K562 (cell line): ENCODE measurements around the gene AP3S1. TPM values are rescaled to one million over a fixed set of nuclear protein-coding genes. Genes with fewer than 3 reads are reported as not detected.

ENCODE experiments used
- BCOR ChIP-seq: fragments of 450-650 bp; IDR thresholded peaks from 2 replicates; pipeline ENCODE4 v1.6.1; 2016
- BRF1 ChIP-seq: IDR thresholded peaks from 3 replicates; pipeline ENCODE4 v1.6.1; 2011; ENCODE audit warnings: borderline replicate concordance, mild to moderate bottlenecking; ENCODE audit not compliant: insufficient read length; ENCODE audit errors: extremely low read depth
- JUN ChIP-seq, 2 experiments: sonication (generic) in 1 of 2; formaldehyde crosslinking in 1 of 2; IDR thresholded peaks; 2 replicates each; pipeline versions ENCODE4 v1.6.1 to v1.8.0; 2012 to 2022; ENCODE audit warnings: borderline replicate concordance in 2 of 2, mild to moderate bottlenecking in 2 of 2, improper control_type of control experiment in 1 of 2, low read depth in 1 of 2, low read length in 1 of 2, missing genetic modification reagents in 1 of 2
- MNT ChIP-seq, 2 experiments: fragments of 450-650 bp; conservative IDR thresholded peaks; 2 replicates each; pipeline ENCODE4 v1.6.1; 2017; ENCODE audit warnings: mild to moderate bottlenecking in 2 of 2, moderate library complexity in 2 of 2
- SRSF7 ChIP-seq: fragments of 200-400 bp; formaldehyde crosslinking; optimal IDR thresholded peaks from 2 replicates; pipeline ENCODE3; 2017; ENCODE audit warnings: mild to moderate bottlenecking, low read depth, low read length
- STAG1 ChIP-seq: sonication (generic); formaldehyde crosslinking; IDR thresholded peaks from 2 replicates; pipeline ENCODE4 v1.5.0; 2020; ENCODE audit warnings: missing genetic modification reagents, borderline replicate concordance
- TARDBP ChIP-seq: fragments of 450-650 bp; IDR thresholded peaks from 2 replicates; pipeline ENCODE4 v1.6.1; 2016
- TCF3 ChIP-seq: sonication (generic); formaldehyde crosslinking; IDR thresholded peaks from 2 replicates; pipeline ENCODE4 v1.4.0; 2020; ENCODE audit warnings: mild to moderate bottlenecking, missing genetic modification reagents
- XRCC4 ChIP-seq: IDR thresholded peaks from one replicate; pipeline ENCODE4 v1.6.1; 2011; ENCODE audit not compliant: insufficient read depth, insufficient read length; ENCODE audit errors: extremely low read depth
- ZBTB7A ChIP-seq: IDR thresholded peaks from 2 replicates; pipeline ENCODE4 v1.6.1; 2011; ENCODE audit warnings: low read depth, mild to moderate bottlenecking, low read length, moderate library complexity, borderline replicate concordance; ENCODE audit not compliant: control insufficient read depth
- ZNF121 ChIP-seq: sonication (generic); formaldehyde crosslinking; conservative IDR thresholded peaks from 2 replicates; pipeline ENCODE4 v1.8.0; 2022; ENCODE audit warnings: missing genetic modification reagents
- ZNF212 ChIP-seq: fragments of 450-650 bp; formaldehyde crosslinking; IDR thresholded peaks from 2 replicates; pipeline ENCODE4 v1.4.0; 2020; ENCODE audit warnings: mild to moderate bottlenecking
- ZNF232 ChIP-seq: sonication (generic); formaldehyde crosslinking; IDR thresholded peaks from 2 replicates; pipeline ENCODE4 v1.8.0; 2022; ENCODE audit warnings: mild to moderate bottlenecking, missing genetic modification reagents
- ZNF445 ChIP-seq: fragments of 250-450 bp; sonication (Bioruptor Pico); IDR thresholded peaks from 2 replicates; pipeline ENCODE4 v1.4.0; 2020; ENCODE audit warnings: low read depth, mild to moderate bottlenecking, moderate library complexity
- ZSCAN29 ChIP-seq: fragments of 450-650 bp; IDR thresholded peaks from 2 replicates; pipeline ENCODE4 v1.6.1; 2017
- polyA plus RNA-seq, 8 experiments: library from polyadenylated mRNA; depleted of rRNA in 4 of 8; stranded (reverse) in 5 of 8; unstranded in 3 of 8; fragments of >200 nt; fragmentation: Nextera tagmentation in 2 of 8; fragmentation: Illumina TruSeq in 1 of 8; extraction: Ambion mirVana in 2 of 8; extraction: Trizol in 1 of 8; gene quantifications; 2 replicates each; pipeline versions ENCODE4 v1.2.1 to v1.2.3, GENCODE V29; 2011 to 2014; ENCODE audit warnings: inconsistent platforms in 1 of 8, missing spikeins in 1 of 8
- total RNA-seq, 7 experiments: library from RNA; depleted of rRNA in 6 of 7; stranded (reverse); fragments of >200 nt in 6 of 7; fragmentation: Illumina TruSeq in 2 of 7; extraction: Trizol in 2 of 7; gene quantifications; 2 replicates each; pipeline versions ENCODE4 v1.2.1 to v1.2.3, GENCODE V29; 2011 to 2021; ENCODE audit warnings: low replicate concordance in 1 of 7
- TF ChIP-seq, protein P1 (sequence below): fragments of 450-650 bp; IDR thresholded peaks from 2 replicates; pipeline ENCODE4 v1.6.1; 2016; ENCODE audit warnings: antibody characterized with exemption
- TF ChIP-seq, protein P2 (sequence below), 2 experiments: fragments of 450-650 bp; IDR thresholded peaks; 2 replicates each; pipeline ENCODE4 v1.6.1; 2016; ENCODE audit warnings: mild to moderate bottlenecking in 2 of 2, borderline replicate concordance in 1 of 2, low read depth in 1 of 2, moderate library complexity in 1 of 2

The AP3S1 gene
- total and polyA plus RNA-seq, 9 of the 15 experiments (the other 6 are each of a cell fraction or from before 2014, with no cell fraction given) = 46.1 to 106 (median 67.3) TPM

DNA sequence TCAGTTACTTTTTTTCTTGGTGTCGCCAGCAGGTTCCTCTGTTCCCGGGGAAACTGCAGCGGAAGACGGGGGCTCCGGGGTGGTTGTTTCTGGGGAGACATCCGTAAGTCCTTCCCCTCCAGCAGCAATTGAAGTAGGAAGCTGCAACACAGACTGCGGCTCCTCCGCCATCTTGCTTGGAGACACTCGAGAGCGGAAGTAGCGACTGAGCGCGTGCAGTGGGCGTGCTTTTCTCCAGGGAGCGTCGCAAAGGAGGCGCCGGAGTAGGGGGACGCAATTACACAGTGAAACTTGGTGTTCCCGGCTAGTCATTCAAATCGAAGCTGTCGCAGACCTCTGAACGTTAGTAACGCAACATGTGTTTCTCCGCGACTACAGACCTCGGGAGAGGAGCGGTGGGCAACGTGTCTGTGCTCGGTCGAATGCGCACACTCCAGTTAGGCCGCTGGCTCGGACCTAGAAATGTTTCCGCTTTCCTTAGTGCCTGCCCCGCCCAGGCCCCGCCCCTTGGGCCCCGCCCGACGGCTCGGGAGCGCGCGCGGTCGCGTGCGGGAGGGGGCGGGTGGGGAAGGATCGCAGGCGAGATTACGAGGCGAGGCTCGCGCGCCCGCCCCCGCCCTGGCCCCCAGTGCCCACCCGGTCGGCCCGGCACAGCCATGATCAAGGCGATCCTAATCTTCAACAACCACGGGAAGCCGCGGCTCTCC is at the start of gene AP3S1, which contains the start of gene ATG12 (continued):
- TF ChIP-seq, protein P1, sequence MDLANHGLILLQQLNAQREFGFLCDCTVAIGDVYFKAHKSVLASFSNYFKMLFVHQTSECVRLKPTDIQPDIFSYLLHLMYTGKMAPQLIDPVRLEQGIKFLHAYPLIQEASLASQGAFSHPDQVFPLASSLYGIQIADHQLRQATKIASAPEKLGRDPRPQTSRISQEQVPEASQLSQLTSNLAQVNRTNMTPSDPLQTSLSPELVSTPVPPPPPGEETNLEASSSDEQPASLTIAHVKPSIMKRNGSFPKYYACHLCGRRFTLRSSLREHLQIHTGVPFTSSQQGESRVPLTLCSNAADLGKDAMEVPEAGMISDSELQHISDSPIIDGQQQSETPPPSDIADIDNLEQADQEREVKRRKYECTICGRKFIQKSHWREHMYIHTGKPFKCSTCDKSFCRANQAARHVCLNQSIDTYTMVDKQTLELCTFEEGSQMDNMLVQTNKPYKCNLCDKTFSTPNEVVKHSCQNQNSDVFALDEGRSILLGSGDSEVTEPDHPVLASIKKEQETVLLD = no peak
- TF ChIP-seq ZNF445 (CRISPR knock-in tag) = no peak
- peak; percentile 25; the same call in 1 of the 2 replicates for TF ChIP-seq BCOR
- peak; percentile 11; the same call in 1 of the 2 replicates for TF ChIP-seq TCF3
- TF ChIP-seq TARDBP = no peak
- TF ChIP-seq SRSF7 = no peak
- peak; percentile 97 to 98 for TF ChIP-seq MNT (conservative IDR thresholded peaks at IDR 0.05)
- no peak; the same call in 1 of the 2 replicates for TF ChIP-seq ZBTB7A
- TF ChIP-seq JUN (IDR thresholded peaks at IDR 0.05; ENCODE audit: borderline replicate concordance, low read depth, low read length) = no peak
- no peak for TF ChIP-seq JUN (CRISPR knock-in tag; IDR thresholded peaks at IDR 0.05; ENCODE audit: borderline replicate concordance)
- TF ChIP-seq XRCC4 = no peak
- no peak for TF ChIP-seq ZSCAN29
- TF ChIP-seq STAG1 (CRISPR knock-in tag) = no peak
- TF ChIP-seq ZNF212 = no peak
- no peak for TF ChIP-seq ZNF121
- TF ChIP-seq ZNF232 (CRISPR knock-in tag) = 0 out of 2 replicates have a peak, but pooled peaks have one; percentile 43
- TF ChIP-seq, protein P2, sequence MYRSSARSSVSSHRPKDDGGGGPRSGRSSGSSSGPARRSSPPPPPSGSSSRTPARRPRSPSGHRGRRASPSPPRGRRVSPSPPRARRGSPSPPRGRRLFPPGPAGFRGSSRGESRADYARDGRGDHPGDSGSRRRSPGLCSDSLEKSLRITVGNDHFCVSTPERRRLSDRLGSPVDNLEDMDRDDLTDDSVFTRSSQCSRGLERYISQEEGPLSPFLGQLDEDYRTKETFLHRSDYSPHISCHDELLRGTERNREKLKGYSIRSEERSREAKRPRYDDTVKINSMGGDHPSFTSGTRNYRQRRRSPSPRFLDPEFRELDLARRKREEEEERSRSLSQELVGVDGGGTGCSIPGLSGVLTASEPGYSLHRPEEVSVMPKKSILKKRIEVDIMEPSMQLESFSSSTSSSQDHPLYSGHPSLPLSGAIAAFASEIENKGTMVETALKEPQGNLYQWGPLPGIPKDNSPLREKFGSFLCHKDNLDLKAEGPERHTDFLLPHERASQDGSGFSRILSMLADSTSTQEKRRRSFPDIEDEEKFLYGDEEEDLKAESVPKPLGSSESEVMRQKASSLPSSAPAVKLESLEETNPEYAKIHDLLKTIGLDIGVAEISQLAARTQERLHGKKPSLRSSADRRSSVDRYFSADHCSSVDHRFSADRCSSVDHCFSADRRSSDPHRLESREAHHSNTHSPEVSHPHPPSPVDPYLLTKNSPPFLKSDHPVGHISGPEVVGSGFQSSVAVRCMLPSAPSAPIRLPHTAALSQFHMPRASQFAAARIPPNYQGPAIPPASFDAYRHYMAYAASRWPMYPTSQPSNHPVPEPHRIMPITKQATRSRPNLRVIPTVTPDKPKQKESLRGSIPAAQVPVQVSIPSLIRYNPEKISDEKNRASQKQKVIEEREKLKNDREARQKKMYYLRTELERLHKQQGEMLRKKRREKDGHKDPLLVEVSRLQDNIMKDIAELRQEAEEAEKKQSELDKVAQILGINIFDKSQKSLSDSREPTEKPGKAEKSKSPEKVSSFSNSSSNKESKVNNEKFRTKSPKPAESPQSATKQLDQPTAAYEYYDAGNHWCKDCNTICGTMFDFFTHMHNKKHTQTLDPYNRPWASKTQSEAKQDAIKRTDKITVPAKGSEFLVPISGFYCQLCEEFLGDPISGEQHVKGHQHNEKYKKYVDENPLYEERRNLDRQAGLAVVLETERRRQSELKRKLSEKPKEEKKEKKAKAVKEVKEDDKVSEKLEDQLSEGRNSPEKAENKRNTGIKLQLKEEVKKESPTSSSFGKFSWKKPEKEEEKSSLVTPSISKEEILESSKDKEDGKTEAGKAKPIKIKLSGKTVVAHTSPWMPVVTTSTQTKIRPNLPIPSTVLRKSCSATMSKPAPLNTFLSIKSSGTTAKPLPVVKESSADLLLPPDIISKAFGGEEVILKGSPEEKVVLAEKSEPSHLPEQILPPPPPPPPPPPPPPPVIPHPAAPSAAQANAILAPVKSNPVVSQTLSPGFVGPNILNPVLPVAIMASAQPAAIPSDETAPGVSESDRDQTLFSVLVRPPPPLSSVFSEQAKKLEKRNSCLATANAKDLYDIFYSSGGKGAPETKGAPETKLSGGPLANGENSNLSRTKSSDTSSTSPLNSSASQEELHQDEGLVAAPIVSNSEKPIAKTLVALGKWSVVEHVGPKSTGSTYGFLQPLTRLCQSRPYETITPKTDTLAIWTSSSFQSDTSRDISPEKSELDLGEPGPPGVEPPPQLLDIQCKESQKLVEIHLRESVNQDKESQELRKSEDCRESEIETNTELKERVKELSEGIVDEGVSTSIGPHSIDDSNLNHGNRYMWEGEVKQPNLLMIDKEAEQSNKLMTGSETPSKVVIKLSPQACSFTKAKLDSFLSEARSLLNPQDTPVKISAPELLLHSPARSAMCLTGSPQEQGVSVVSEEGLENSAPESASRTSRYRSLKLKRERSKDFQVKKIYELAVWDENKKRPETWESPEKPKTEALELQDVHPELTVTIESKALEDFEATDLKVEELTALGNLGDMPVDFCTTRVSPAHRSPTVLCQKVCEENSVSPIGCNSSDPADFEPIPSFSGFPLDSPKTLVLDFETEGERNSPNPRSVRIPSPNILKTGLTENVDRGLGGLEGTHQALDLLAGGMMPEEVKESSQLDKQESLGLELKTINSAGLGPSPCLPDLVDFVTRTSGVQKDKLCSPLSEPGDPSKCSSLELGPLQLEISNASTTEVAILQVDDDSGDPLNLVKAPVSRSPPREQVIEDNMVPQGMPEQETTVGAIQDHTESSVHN (IDR thresholded peaks at IDR 0.05; ENCODE audit: borderline replicate concordance in 1 of 2, low read depth in 1 of 2) = no peak
- no peak for TF ChIP-seq BRF1
